ENCODE measurements around the gene UIMC1.
"Not testable (repeated sequence)": the region's sequence is repeated elsewhere in the genome, so short reads cannot be mapped to it uniquely, and the experiment has no call there.

Gene UIMC1

DNA sequence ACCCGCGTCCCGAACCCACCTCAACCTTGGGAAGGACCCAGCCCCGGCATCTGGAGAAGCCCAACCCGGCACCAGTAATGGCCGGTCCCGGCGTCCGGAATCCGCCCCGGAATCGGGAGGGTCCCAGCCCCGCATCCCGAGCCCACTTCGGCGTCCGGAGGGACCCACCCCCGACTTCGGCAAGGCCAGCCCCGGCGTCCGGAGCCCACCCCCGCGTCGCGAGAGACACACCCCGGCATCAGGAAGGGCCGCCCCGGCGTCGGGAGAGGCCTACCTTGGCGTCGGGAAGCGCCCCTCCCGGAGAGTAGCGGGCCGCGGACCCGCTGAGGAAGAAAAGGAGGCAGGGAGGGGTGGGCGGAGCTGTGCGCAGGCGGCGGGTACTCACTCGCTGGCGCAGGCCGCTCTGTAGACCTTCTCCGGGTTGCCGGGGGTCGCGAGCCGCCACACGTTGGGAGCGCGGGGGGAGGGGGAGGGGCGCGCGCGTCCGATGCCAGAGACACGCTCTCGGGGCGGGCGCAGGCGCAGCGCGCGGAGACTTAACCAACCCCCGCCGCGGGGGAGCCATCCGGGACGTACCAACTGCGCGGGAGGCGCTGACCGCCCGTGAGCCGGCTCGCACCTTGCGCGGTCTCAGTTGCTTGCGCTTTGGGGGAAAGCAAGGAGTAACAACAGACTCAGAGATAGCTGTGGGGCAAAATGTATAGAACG is at the start of gene UIMC1:
TSS of gene UIMC1 (minus strand) at position 515 of the 708 bp plus-strand sequence. CDS start 24,164 bp downstream, outside the sequence.
- DNase-seq (ENCODE audit: low read depth) = peak; percentile 60

DNA sequence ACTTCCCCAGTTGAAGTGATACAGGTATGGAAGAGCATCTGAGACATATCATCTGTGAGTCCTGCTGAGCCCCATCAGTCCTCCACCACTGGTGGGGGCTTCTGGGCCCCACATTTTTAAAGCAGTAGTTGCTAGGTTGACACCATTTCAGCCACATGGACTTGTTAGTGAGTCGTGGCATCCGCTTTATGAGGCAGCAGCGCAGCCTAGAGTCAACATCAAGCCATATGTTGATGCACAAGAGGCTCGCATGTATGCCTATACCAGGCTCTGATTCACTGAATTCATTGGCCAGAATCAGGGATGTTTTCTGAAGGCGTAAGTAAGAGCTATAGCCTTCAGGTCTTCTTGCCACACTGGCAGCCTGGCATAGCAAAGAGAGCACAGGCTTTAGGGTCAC is 42.7 kb upstream of the UIMC1 start:
- no peak for DNase-seq (ENCODE audit: low read depth)

DNA sequence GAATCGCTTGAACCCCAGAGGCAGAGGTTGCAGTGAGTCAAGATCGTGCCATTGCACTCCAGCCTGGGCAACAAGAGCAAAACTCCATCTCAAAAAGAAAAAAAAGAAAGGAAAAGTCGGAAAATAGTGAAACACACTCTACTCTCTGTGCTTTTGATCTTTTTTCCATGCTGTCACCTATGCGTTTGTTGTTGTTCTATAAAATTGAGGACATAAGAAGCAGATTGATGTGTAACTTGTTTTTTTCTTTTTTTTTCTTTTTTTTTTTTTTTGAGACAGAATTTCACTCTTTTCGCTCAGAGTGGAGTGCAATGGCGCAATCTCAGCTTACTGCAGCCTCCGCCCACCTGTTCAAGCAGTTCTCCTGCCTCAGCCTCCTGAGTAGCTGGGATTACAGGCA is 42.0 kb upstream of the UIMC1 start:
- DNase-seq (ENCODE audit: low read depth) = not testable (repeated sequence)

DNA sequence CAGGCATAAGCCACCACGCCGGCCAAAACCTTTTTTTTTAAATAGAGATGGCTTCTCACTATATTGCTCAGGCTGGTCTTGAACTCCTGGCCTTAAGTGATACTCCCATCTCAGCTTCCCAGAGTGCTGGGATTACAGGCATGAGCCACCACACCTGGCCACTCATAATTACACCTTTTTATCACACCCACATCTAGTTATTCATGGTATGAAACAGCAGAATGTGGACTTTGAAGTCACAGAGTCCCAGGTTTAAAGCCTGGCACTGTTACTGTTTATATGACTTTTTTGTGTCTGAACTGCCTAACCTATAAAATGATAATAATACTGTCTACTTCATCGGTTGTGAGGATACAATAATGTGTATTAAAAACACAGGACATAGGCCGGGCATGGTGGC is 39.1 kb upstream of the UIMC1 start:
- DNase-seq (ENCODE audit: low read depth) = no peak

DNA sequence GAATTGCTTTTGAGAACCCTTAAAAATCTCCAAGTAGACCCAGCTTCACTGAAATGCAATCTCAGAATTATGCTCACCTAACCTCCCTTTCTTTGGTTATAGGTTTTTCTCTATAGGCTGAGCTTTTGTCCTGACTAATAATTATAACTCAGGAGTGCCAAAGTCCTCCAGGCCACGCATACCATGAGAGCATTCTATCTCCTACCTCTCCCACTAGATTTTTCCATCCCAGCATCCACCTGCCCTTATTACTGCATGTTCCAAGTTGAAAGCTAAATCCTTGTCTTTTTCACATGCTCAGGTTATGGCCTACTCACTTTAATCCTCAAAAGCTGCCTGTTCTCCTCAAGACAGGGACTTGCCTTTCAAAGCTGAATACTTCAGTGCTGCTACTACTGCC is 38.1 kb upstream of the UIMC1 start:
- no peak for DNase-seq (ENCODE audit: low read depth)

DNA sequence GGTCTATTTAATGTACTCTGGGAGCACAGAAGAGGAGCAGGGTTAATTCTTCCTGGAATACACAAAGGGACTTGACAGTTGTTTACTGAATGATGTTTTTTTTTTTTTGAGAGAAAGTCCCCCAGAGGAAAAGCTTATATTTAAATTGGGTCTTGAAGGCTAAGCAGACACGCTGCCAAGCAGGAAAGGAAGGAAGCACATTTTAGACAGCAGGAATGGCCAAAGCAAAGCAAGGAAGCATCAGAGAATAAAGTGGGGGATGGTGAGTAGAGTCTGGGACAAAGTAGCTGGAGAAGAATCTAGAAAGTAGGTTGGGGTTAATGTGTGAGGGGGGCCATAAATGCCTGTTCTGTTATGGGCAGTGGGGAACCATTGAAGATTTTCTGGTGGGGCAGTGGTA is 37.4 kb upstream of the UIMC1 start:
- DNase-seq (ENCODE audit: low read depth) = no peak

DNA sequence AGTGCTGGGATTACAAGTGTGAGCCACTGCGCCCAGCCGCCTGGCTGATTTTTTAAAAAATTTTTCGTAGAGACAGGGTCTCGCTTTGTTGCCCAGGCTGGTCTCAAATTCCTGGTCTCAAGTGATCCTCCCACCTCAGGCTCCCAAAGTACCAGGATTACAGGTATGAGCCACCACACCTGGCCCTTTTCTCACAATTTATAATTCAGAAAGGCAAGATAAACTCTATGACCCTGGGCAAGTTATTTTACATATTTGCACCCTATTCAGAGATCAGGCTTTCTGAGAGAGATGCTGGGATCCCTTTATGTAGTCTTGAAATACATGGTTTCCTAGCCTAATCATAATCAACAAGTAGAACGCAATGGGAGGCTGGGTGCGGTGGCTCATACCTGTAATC is 36.5 kb upstream of the UIMC1 start:
- DNase-seq (ENCODE audit: low read depth) = no peak

DNA sequence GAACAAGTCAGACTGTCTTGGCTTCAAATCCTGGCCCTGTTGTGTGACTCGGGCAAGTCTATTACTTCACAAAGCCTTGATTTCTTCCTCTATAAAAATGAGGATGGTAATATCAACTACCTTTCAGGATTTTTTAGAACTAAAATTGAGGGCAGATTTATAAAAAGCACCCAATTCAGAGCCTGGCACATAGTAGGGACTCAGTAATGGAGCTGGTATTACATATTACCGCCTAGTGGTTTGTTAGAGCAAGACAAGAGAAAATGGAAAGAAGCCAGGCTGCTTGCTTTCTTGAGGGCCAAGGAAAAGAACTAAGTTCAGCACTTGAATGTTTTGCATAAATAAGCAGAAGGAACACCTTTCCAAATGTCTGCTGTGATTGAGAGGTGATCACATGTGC is 35.4 kb upstream of the UIMC1 start:
- DNase-seq (ENCODE audit: low read depth) = no peak

DNA sequence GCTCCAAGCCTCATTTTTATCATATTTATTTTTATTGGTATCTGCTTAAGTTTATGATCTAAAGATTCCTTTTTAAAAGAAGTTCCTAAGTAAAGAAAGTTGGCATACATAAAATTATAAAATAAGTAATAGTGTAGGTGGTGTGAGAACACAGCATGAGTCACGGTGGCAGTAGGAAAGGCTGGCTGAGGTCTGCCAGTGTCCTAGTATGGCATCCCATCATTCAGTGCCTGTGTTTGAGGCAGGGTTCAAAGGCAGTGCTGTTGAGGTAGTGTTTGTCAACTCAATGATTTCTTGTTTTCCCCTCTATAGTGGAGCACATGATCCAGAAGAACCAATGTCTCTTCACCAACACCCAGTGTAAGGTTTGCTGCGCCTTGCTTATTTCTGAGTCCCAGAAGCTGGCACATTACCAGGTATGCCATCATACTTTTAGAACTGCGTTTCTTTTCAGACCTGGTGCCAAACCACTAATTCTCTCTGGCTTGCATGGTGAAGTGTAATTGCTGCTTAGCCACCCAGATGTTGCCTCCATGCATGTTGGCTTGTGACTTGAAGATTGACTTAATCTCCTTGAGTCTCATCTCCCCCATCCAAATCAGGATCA is 34.3 kb upstream of the UIMC1 start:
- no peak for DNase-seq (ENCODE audit: low read depth)

DNA sequence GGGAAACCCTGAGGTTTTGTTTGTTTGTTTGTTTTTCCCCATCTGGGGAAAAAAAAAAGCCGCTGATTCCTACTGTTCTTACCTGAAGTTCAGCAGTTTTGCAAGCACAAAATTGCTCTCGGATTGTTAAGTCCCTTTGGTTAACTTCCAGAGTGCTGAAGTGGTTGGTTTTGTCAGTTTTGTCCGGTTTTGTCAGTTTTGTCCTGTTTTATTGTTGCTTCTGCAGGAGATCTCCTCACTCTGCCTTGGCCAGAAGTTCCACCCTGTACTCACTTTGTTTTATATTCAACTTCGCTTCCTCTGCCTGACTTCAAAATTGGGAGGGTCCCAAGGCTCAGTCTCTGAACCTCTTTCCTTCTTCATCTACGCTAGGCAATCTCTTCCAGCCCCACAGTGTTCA is 30.3 kb upstream of the UIMC1 start:
- DNase-seq (ENCODE audit: low read depth) = no peak

DNA sequence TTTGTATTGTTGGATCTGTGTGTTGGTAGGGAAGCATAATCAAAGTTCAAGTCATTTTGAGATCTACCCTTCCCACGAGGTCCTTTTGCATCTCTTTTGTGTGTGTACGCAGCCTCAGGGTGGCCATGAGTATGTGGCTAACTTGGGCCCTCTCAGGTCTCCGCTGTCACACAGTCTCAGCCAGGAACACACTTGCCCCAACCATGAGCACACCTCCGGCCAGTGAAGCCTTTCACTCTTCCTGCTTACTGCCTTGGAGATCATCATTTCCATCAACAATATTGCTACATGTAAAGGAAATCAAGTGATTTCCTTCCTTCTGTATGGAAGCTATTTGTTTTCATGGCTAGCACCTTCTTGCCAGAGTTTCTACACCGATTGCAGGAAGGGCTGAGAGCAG is 29.9 kb upstream of the UIMC1 start:
- no peak for DNase-seq (ENCODE audit: low read depth)

DNA sequence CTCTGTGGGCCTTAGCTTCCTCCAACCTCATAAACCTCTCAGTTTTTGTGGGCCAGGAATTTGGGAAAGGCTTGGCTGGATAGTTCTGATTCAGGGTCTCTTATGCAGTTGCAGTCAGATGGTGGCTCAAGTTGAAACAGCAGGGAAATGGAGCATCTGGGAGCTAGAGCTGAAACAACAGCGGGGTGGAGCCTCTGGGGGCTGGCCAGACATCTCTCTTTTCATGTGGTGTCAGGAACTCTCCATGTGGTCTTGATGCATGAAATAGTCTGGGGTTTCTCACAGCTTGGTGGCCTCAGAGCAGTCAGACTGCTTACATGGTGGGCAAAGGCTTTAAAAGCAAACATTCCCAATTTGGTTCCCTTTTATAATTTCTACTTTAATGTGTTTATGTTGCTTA is 29.4 kb upstream of the UIMC1 start:
- DNase-seq (ENCODE audit: low read depth) = no peak

DNA sequence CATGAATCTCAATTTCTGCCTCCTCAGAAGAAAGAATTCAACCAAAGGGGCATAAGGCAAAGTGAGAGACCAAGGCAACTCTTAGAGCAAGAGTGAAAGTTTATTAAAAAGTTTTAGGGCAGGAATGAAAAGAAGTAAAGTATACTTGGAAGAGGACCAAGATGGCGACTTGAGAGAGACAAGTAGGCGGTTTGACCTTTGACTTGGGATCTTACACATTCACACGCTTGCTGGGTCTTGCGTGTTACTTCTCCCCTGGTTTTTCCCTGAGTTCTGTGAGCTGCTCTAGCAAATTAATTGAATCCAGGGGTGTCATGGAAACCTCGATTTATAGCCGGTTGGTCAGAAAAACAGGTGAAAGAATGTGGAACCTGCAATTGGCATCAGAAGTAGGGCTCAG is 22.9 kb upstream of the UIMC1 start:
- DNase-seq (ENCODE audit: low read depth) = no peak

DNA sequence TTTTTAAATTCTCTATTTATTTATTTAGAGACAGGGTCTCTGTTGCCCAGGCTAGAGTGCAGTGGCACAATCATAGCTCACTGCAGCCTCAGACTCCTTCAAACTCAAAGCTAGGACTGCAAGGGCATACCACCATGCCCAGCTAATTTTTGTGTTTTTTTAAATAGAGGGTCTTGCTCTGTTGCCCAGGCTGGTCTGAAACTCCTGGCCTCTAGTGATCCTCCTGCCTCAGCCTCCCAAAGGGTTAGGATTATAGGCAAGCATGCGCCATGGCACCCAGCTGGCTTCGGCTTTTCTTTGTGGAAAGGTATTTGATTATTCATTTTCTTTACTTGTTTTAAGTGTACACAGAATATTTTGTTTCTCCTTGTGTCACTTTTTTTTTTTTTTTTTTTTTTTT is 21.1 kb upstream of the UIMC1 start:
- no peak for DNase-seq (ENCODE audit: low read depth)

DNA sequence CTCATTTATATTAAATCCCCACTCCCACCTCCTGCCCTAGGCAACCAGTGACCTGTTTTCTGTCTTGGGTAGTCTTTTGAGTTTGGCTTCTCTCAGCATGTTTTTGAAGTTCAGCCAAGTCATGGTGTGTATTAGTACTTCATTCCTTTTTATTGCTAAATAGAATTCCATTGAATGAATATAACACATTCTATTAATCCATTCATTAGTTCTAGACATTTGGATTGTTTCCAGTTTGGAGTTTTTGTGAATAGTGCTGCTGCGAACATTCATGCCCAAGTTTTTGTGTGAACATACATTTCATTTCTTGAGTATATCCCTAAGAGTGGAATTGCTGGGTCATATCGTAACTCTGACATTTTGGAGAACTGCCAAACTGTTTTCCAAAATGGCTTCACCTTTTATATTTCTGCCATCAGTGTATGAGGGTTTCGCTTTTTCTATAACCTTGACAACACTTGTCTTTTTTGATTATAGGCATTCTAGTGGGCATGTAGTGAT is 18.6 kb upstream of the UIMC1 start:
- no peak for DNase-seq (ENCODE audit: low read depth)

DNA sequence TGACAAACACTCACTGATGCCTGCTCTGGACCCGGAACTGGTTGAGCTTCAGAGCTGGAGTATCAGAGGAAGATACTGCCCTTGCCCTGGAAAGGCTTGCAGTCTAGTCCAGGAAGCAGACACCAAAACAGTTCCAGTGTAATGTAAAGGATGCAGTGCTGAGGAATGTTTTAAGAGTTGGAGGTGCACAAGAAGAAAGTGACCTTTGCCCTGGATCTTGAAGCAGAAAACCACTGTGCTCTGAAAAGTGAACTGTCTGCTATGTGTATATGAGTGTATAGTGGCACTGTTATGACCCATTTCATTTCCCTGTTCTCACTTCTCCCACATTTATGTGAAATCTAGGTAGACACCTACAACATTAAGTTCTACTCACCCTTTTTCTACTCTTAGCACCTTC is 18.0 kb upstream of the UIMC1 start:
- DNase-seq (ENCODE audit: low read depth) = no peak

DNA sequence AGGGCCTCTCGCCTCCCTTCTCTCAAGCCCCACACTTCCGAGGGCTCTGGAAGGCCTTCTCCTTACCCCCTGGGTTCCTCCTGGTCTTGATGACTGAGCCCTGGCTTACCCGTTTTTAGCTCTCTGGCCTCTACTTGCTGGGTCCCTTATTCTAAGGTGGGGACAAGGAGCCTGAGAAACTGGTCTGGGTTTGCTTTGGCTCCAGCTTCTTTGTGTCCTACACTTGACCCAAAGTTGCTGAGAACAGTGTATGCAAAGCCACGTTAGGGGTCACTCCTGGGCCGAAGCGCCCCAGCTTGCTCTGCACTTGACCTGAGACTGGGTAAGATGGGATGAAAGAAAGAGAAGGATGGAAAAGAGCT is 16.7 kb upstream of the UIMC1 start:
- DNase-seq (ENCODE audit: low read depth) = no peak

DNA sequence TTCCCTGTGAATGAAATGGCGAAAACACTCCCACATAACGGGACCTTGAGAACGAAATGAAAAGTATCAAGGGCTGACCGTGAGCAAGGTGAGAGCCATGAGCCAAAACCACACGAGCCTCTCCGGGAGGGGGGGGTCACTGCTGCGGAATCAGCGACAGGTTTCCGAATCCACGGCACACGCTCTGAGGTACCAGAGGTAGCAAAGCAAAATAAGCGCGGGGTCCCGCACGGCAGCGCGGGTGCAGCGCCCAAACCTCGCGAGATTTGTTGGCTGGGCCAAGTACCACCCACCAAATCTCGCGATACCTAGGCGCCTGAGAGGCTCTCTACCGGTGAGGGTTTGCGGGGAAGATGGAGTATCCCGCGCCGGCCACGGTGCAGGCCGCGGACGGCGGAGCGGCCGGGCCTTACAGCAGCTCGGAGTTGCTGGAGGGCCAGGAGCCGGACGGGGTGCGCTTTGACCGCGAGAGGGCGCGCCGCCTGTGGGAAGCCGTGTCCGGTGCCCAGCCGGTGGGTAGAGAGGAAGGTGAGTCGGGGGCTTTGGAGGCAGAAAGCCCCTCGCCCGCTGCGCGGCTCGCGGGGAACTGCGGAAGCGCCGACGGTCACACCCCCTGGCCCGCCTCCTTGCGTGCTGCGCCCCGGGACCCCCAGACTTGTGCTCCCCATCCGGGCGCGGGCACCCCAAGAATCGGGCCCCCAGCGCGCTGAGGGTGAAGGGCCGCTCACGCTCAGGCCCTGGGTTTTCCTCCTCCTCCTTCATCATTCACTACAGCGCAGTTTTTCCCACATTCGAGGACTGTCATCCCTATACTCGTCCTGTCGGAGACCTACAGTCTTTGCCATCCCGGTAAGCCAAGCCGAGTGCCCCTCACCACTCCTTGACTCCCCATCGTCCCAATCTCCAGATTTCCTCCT is 16.1 kb upstream of the UIMC1 start, which contains the start of gene ZNF346:
TSS of gene ZNF346 (plus strand) at position 311 of the 917 bp plus-strand sequence. CDS start at position 354, 43 bp downstream.
- DNase-seq (ENCODE audit: low read depth) = peak; percentile 44

DNA sequence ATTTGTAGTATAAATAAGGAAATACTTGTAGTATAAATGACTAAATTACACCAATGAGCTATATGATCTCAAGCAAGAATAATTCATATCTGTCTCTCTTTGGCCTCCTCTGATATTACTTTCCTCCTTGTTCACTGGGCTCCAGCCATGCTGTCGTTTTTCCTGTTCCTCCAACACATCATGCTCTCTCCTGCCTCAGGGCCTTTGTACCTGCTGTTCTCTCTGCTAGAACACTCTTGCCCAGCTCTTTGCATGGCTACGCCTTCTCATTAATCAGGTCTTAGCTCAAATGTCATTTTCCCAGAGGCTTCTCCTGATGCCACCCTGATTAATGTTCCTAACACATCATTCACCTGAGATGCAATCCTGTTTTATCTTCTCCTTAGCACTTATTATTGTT is 13.5 kb upstream of the UIMC1 start:
- no peak for DNase-seq (ENCODE audit: low read depth)

DNA sequence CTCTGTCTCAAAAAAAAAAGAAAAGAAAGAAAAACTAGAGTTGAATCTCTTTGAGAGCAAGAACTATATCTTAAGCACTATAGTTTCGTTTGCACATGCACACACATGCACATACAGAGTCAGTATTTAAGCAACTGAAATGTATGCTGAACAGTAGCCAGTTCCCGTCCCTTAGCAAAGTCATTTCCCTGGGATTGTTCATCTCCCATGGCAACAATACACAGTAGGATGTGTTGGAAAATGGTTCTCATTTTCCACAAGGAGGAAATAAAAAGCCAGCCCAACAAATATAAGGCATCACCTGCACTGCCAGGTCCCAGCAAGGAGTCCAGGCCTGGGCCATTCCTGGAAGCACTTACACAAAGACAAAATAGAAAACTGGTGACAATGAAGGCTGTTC is 11.8 kb upstream of the UIMC1 start:
- DNase-seq (ENCODE audit: low read depth) = no peak

DNA sequence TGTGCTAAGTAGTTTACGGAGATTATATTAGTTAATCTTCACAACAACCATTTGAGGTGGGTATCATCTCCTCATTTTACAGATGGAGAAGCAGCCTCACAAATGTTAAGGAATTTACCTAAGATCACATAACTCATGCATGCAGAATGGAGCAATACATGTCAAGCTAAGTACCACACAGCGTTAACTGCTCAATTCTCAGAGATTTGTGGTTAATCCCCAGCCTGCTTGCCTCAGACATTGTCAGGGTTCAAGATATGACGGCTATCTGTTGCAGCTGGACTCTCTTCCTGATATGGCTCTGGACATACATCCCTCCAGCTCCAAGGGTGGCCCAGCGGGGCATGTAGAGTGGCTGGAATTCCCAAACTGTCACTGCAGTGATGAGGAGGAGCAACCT is 8.6 kb upstream of the UIMC1 start:
- DNase-seq (ENCODE audit: low read depth) = no peak

DNA sequence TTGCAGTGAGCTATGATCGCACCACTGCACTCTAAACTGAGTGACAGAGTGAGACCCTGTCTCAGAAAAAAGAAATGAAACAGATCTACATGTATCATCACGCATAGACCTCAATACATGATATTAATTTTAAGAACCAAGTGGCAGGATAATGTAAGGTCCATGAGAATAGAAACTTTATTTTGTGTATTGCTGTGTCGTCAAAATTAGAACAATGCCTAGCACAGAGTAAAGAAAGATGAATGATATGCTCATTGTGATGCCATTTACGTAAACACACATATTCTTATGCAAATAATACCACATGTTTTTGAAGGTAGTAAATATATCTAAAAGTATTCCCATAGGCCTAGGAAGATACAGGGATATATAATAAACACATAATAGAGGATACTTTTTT is 3.6 kb upstream of the UIMC1 start:
- no peak for DNase-seq (ENCODE audit: low read depth)

DNA sequence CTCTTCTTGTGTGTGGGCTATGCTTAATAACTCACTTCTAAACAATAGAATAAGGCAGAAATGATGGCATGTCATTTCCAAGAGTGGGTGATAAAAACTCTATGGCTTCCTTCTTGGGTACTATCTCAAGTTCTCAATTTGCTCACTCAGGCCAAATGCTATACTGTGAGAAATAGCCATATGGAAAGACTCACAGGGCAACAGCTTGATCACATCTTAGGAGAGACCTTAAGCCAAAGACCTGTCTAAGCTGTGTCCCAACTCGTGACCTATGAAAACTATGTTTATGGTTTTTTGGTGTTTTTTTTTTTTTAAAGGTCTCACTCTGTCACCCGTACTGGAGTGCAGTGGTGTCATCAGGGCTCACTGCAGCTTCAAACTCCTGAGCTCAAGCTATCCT is 2.1 kb upstream of the UIMC1 start:
- no peak for DNase-seq (ENCODE audit: low read depth)
